Activated naive CD8-positive, alpha-beta T cell treated with anti-CD3 and anti-CD28 coated beads, Interleukin-2, amount 10 ng/mL, durations not matched to agents 7 days and 5 days (primary cell): ENCODE results near the gene DOCK1. TPM values are rescaled to one million over a fixed set of nuclear protein-coding genes. Genes with fewer than 3 reads are reported as not detected.
A peak's percentile ranks its signal among the peaks of the same experiment; 100 is the strongest.

Experiments used
- ATAC-seq: fragments of 150-1000 bp; cut with Tn5 transposase; one replicate; pipeline ENCODE4 v1.10.0; 2021; ENCODE audit warnings: low read depth, moderate library complexity
- POLR2A ChIA-PET: fragments of 350-600 bp; sonication (Branson Sonifier 250); formaldehyde crosslinking; loops from one replicate; lab custom pipeline; 2021; ENCODE audit warnings: antibody characterized with exemption; lab: Charles Lee
- DNase-seq: peaks from one replicate; pipeline ENCODE4 v3.0.0; 2021
- H3K27ac Mint-ChIP-seq: one replicate; pipeline ENCODE4 v1.8.0; 2022; ENCODE audit warnings: mild to moderate bottlenecking, mixed read lengths
- H3K27me3 Mint-ChIP-seq: one replicate; pipeline ENCODE4 v1.8.0; 2022; ENCODE audit warnings: mild to moderate bottlenecking, moderate library complexity, mixed read lengths
- H3K36me3 Mint-ChIP-seq: one replicate; pipeline ENCODE4 v1.8.0; 2021; ENCODE audit warnings: mild to moderate bottlenecking, mixed read lengths
- H3K4me1 Mint-ChIP-seq: one replicate; pipeline ENCODE4 v1.8.0; 2021; ENCODE audit warnings: mixed read lengths
- H3K4me3 Mint-ChIP-seq: one replicate; pipeline ENCODE4 v1.8.0; 2022; ENCODE audit warnings: mild to moderate bottlenecking, moderate library complexity, mixed read lengths
- H3K9me3 Mint-ChIP-seq: one replicate; pipeline ENCODE4 v1.8.0; 2021; ENCODE audit warnings: mixed read lengths
- total RNA-seq, 2 experiments: library from RNA; stranded (reverse); gene quantifications; one replicate each; pipeline ENCODE4 v1.2.3, GENCODE V29; 2021

The DOCK1 gene
- total RNA-seq, 2 experiments from 2014 or later, result 0.06 to 0.14 TPM

DNA sequence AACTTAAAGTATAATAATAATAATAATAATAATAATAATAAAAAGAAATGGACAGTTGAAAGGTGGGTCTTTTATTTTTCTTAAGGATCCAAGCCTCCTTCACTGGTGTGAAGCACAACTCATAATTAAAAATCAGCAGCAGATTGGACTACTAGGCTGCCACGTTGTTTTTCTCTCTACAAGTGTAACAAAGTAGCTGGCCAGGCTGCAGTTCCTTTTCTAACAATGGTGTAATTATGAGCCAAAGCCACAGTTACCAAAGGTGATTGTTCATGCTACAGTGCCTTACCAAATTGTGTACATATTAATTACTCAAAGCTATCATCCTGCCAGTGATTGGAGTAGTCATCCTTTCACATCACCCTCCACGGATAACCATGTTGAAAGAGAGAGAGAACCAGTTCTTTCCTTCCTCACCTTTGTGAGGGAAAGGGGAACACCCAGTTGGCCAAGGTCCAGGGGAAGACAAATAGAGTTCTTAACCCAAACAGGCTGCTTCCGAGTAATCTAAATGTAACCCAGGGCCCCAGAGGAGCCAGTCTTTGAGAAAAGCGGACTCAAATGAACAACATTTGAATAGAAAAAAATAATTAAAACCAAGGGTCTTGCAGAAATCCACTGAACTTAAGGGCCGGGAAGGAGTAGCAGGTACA lies 557.5 kb downstream of the DOCK1 start:
- H3K4me3 Mint-ChIP-seq, result no peak overlapping the region
- no peaks in the 10 kb centered on the region for H3K36me3 Mint-ChIP-seq
- H3K27me3 Mint-ChIP-seq, result no peaks in the 10 kb centered on the region
- no peaks in the 10 kb centered on the region for H3K9me3 Mint-ChIP-seq
- POLR2A ChIA-PET, result no interaction called here
- no peak overlapping the region for H3K27ac Mint-ChIP-seq
- H3K4me1 Mint-ChIP-seq, result no peaks in the 10 kb centered on the region
- no peak for ATAC-seq
- DNase-seq, result no peak

DNA sequence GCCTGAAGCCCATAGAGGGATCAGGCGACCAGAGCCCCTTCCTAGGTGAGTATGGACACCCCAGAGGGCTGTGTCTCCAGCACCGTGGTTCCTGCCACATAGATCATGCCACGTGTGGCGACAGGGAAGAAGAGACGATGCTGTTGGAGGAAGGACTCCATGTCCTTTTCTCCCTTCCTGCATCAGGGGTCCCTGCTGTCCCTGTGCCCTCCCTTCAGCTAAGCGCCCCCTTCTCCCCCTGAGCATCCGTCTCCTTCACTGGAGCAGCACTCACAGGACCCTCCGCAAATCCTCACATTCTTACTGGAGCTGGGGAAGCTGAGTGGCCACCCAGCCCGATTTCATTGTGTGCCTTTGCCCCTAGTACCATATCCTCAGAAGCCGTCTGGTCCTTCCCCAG lies 558.3 kb downstream of the DOCK1 start:
- POLR2A ChIA-PET, result no interaction called here
- Mint-ChIP-seq H3K4me3 (no peak overlapping the region), H3K27ac (peak overlapping the region; percentile 15)

DNA sequence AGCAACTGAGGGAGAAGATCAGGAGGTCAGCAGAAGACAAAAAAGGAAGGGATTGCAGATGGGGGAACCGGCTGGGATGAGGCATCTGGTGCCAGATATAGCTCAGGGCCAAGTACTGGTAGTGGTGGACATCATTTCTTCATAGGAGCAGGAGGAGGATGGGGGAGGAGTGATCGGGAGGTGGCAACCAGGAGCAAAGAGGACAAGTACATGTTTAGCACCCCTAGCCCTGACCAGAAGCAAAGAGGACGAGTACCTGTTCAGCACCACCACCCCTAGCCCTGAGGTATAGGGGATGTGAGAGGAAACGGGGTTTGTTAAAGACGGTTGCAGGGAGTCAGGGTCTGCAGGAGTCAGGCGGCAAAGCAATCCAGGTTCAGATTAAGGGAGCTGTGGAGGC lies 559.3 kb downstream of the DOCK1 start:
- no peak overlapping the region for H3K4me3 Mint-ChIP-seq
- no peak overlapping the region for H3K27ac Mint-ChIP-seq
- ATAC-seq (no peak), DNase-seq (no peak)
- H3K4me1 Mint-ChIP-seq, result no peaks in the 10 kb centered on the region
- POLR2A ChIA-PET, result no interaction called here
- no peaks in the 10 kb centered on the region for H3K9me3 Mint-ChIP-seq
- H3K27me3 Mint-ChIP-seq, result no peaks in the 10 kb centered on the region
- no peaks in the 10 kb centered on the region for H3K36me3 Mint-ChIP-seq

More for the DNA sequence above, 558.3 kb downstream of the DOCK1 start:
- no peak for ATAC-seq
- H3K9me3 Mint-ChIP-seq, result no peaks in the 10 kb centered on the region
- H3K36me3 Mint-ChIP-seq, result no peaks in the 10 kb centered on the region
- no peaks in the 10 kb centered on the region for H3K4me1 Mint-ChIP-seq
- DNase-seq, result no peak
- H3K27me3 Mint-ChIP-seq, result no peaks in the 10 kb centered on the region

DNA sequence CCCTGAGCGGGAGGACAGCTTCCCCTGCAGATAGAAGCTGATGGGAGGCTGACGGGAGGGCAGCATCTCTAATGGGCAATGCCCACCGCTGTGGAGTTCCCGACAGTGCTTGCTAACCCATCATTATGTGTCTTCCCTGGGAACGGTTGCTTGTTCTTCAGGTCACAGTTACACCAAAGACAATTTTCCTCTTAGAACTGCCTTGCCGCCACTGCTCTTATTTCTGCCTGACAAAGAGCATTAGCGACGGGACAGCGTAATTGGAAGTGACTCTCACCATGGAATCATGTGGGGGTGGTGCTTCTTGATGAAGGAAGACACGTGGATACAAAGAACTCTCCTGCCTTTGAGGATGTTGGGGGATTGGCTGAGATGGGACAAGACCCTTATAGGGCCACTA lies 562.6 kb downstream of the DOCK1 start:
- H3K36me3 Mint-ChIP-seq, result no peaks in the 10 kb centered on the region
- H3K4me1 Mint-ChIP-seq, result no peaks in the 10 kb centered on the region
- no peaks in the 10 kb centered on the region for H3K9me3 Mint-ChIP-seq
- H3K4me3 Mint-ChIP-seq, result no peak overlapping the region
- H3K27me3 Mint-ChIP-seq, result no peaks in the 10 kb centered on the region
- no peak overlapping the region for H3K27ac Mint-ChIP-seq
- POLR2A ChIA-PET, result no interaction called here
- ATAC-seq (no peak), DNase-seq (no peak)

DNA sequence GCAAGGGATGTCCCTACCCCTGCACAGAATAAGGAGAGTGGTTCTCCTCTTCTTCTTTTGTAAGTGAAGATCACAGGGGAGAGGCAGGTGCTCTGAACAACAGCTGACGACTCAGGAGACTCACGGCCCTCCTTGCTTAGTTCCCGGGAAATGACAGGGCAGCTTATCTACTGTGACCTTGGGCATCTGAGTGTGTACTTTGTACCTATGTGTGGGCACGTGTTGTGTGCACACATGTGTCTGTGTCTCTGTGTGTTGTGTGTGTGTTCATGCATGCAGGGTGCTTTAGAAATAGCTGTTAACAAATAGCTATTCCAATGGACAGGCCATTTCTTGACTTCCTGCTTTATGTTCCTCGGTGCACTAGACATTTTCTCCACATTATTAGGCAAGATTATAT lies 563.4 kb downstream of the DOCK1 start:
- no peak for DNase-seq
- no peak for ATAC-seq
- Mint-ChIP-seq H3K4me1 (no peaks in the 10 kb centered on the region), H3K27ac (no peak overlapping the region), H3K36me3 (no peaks in the 10 kb centered on the region), H3K9me3 (no peaks in the 10 kb centered on the region), H3K27me3 (no peaks in the 10 kb centered on the region), H3K4me3 (no peak overlapping the region)
- POLR2A ChIA-PET, result no interaction called here

DNA sequence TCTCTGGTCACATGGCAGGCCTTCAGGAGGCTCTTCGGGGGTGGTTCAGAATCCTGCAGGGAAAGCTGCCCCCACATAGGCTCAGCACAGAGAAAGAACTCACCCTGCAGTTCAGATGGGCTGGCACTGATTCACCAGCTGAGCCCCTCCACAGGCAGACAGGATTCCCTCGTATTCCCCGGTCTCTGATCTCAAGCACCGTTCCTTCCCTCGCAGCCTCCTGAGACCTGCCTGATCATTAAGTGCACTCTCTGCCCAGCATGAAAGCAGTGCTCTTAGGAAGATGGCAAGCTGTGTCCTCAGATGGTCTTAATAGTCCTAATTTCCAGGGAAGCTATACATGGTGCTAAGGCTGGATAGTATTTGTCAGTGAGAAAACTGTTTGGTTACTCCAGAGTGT lies 565.7 kb downstream of the DOCK1 start:
- ATAC-seq (no peak), DNase-seq (no peak)
- no peak overlapping the region for H3K27ac Mint-ChIP-seq
- POLR2A ChIA-PET, result no interaction called here
- no peaks in the 10 kb centered on the region for H3K36me3 Mint-ChIP-seq
- H3K27me3 Mint-ChIP-seq, result no peaks in the 10 kb centered on the region
- H3K4me3 Mint-ChIP-seq, result no peak overlapping the region
- no peaks in the 10 kb centered on the region for H3K4me1 Mint-ChIP-seq
- H3K9me3 Mint-ChIP-seq, result no peaks in the 10 kb centered on the region

DNA sequence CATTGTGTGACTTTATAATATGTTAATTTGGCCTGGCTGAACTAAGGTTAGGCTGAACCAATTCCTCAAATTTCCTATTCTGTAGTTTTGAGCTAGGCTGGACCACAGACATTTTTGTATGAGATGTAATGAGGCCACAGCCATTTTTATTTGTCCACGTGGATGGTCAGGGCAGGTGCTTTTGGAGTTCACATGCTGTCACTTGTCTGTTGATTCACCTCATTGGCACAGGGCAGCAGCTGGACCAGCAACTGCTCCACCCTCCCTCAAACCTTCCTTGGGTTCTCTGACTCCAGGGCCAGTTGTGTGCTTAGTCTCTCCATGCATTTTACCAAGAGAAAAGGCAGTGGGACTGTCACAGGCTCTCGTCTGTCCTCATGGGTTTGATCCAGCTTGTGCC lies 567.7 kb downstream of the DOCK1 start:
- Mint-ChIP-seq H3K36me3 (no peaks in the 10 kb centered on the region), H3K4me3 (no peak overlapping the region), H3K27me3 (no peaks in the 10 kb centered on the region), H3K9me3 (no peaks in the 10 kb centered on the region), H3K4me1 (no peaks in the 10 kb centered on the region), H3K27ac (no peak overlapping the region)
- POLR2A ChIA-PET, result no interaction called here
- DNase-seq, result no peak
- ATAC-seq, result no peak

DNA sequence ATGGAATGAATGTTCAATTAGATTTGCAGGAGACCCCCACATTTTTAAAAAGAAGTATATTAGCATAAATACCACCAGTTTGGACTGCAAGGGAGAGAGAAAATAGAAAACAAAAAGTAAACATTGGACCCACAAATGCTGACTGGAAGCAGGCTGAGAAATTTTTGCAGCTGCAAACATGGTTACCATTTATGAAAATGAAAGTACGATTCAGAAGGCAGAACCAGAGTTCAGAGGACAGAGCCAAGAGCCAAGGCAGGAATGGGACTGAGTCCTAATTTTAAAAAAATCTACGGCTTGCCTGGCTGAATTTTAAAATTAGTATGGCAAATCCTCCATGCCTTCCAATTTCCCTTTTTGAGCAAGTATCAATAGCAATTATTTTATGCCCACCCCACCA lies 569.3 kb downstream of the DOCK1 start:
- Mint-ChIP-seq H3K27ac (no peak overlapping the region), H3K36me3 (no peaks in the 10 kb centered on the region), H3K4me1 (no peaks in the 10 kb centered on the region), H3K9me3 (no peaks in the 10 kb centered on the region), H3K27me3 (no peaks in the 10 kb centered on the region), H3K4me3 (no peak overlapping the region)
- ATAC-seq (no peak), DNase-seq (no peak)
- POLR2A ChIA-PET, result no interaction called here

DNA sequence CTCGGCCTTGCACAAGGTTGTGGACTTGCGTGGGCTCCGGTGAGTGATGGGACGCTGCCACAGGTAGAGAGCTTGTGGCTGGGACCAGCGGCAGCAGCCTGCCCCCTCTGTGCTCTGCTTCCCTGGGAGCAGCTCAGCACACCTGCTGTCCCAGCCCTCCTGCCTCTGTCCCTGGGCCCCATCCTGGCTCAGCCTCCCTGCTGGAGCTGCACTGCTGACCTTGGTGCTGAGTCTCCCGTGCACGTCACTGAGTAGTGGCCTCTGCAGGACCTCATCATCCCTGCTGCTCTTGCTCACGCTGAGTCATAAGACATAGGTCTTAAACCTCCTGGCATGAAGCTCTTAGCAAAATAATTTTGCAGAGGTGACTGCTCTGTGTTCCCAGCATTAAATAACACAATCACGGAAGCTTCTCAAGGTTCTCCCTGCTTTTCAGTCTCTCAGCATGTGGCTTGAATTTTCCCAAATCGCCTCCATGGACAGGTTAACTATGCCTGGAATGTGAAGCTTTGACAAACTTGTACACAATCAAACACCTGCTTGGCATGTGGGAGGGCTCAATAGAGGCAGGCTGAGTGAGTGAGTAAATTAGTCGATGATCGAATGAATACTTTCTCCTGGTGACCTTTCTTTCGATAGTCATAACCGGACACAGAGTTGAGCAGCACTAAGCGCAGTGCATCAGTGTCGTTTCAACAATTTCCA lies 580.1 kb downstream of the DOCK1 start:
- H3K4me1 Mint-ChIP-seq, result no peaks in the 10 kb centered on the region
- H3K27me3 Mint-ChIP-seq, result no peaks in the 10 kb centered on the region
- DNase-seq, result no peak
- H3K9me3 Mint-ChIP-seq, result no peaks in the 10 kb centered on the region
- no peak overlapping the region for H3K4me3 Mint-ChIP-seq
- H3K36me3 Mint-ChIP-seq, result no peaks in the 10 kb centered on the region
- ATAC-seq, result no peak
- H3K27ac Mint-ChIP-seq, result no peak overlapping the region
- POLR2A ChIA-PET, result no interaction called here

DNA sequence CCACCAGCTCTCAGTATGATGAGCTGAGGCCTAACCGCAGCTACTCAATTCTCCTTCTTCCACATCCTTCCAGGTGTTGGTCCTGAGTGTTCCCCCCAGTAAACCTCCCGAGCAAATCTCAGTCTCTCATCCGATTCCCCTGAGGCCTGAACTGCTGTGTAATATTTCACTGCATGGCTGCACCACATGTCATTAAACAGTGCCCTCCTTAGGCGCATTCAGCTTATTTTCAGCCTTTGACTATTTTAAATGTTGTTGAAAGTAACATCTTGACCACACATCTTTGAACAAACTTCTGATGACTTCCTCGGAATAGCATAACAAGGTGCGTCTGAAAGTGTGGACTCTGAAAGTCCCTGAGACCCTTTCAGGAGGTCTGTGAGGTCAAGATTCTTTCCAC lies 581.1 kb downstream of the DOCK1 start:
- no peak for ATAC-seq
- no peak for DNase-seq
- POLR2A ChIA-PET, result no interaction called here
- Mint-ChIP-seq H3K27ac (no peak overlapping the region), H3K27me3 (no peaks in the 10 kb centered on the region), H3K4me1 (no peaks in the 10 kb centered on the region), H3K9me3 (no peaks in the 10 kb centered on the region), H3K4me3 (no peak overlapping the region), H3K36me3 (no peaks in the 10 kb centered on the region)

DNA sequence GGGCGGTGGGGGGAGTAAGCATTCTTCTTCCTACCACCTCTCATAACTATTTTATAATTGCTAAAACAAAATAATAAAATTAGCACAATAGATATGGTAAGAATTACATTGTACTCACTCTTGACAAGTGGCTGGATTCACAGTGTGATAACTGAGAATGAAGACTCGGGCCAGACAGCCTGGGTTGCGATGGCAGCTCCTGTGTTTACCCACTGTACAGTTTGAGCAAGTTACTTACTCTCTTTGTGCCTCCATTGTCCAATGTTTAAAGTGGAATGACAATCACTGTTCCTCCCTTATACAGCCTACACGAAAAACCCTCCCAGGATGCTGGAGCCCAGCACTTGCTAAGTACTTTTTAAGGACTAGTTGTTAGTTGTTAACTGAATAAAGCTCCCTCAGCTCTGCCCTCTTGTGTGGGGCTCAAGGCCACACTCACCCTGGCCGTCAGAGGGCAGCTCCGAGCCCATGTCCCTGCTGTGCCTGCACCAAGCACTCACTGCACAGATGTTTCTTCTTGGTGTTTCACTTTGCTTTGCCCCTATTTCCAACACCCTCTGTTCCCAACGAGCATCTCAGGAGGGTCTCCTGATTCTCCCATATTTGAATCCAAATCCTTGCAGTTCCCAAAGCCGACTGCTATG lies 587.5 kb downstream of the DOCK1 start:
- DNase-seq (no peak), ATAC-seq (no peak)
- H3K4me1 Mint-ChIP-seq, result no peaks in the 10 kb centered on the region
- POLR2A ChIA-PET, result no interaction called here
- no peak overlapping the region for H3K4me3 Mint-ChIP-seq
- no peaks in the 10 kb centered on the region for H3K36me3 Mint-ChIP-seq
- H3K9me3 Mint-ChIP-seq, result no peaks in the 10 kb centered on the region
- H3K27me3 Mint-ChIP-seq, result peaks cover 2% of the 10 kb centered on the region
- no peak overlapping the region for H3K27ac Mint-ChIP-seq

DNA sequence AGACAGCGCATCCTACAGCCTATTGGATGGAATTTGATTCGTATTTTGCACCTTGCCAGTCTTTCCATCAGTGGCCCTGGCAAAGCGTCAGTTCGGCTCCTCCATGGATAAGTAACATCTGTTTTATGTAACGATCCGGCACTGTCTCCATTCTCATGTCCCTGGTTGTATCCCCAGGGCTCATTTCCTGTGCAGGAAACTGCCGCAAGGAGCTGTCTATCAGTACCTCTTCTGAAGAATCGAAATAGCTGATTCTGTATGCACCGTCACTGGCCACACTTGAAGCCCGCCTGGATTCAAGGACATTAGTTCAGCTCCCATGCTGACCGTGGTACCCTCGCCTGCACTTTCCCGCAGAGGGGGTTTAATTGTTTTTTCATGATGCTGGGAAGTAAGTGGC lies 590.8 kb downstream of the DOCK1 start:
- DNase-seq (no peak), ATAC-seq (no peak)
- Mint-ChIP-seq H3K27ac (no peak overlapping the region), H3K4me1 (no peaks in the 10 kb centered on the region), H3K36me3 (no peaks in the 10 kb centered on the region), H3K27me3 (peaks cover 2% of the 10 kb centered on the region), H3K4me3 (no peak overlapping the region), H3K9me3 (no peaks in the 10 kb centered on the region)
- POLR2A ChIA-PET, result no interaction called here

DNA sequence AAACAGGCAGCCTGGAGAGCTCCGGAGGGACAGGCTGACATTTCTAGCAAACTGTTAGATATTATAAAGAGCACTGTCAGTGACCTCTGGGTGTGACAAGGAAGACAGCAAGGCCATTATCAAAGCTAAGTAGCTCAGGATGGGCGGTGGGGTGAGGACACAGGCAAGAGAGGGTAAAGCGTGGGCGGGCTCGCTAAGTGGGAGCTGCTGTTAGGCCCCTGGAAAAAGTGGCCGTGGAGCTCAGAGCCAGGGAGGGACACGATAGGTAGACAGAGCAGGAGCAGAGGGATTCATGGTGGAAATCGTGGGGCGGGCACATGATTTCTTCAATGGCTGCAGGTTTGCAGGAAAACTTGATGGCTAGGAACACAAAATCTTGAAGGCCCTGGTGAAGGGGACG lies 592.5 kb downstream of the DOCK1 start:
- Mint-ChIP-seq H3K9me3 (no peaks in the 10 kb centered on the region), H3K36me3 (no peaks in the 10 kb centered on the region), H3K4me3 (no peak overlapping the region)

DNA sequence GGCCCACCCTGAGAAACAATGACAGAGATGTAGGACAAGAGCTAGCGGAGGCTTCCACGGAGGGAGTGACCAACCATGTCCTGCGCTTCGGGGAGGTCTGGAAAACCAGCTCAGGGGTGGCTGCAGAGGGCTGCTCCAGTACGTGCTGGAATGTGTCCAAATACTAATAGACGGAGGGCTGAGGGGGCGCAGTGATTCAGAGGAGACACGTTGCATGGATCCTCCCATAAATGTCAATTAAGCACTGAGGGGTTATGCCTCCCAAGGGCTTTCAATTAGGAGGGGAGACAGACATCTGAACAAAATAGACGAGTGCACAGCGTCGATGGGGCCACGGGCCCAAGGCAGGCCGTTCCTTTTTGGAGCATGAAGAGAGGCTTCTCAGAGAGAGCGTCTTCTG lies 592.9 kb downstream of the DOCK1 start:
- H3K4me1 Mint-ChIP-seq, result no peaks in the 10 kb centered on the region
- no peak for DNase-seq
- POLR2A ChIA-PET, result no interaction called here
- no peaks in the 10 kb centered on the region for H3K36me3 Mint-ChIP-seq
- no peaks in the 10 kb centered on the region for H3K9me3 Mint-ChIP-seq
- peaks cover 2% of the 10 kb centered on the region for H3K27me3 Mint-ChIP-seq
- H3K27ac Mint-ChIP-seq, result no peak overlapping the region
- no peak overlapping the region for H3K4me3 Mint-ChIP-seq
- ATAC-seq, result no peak

More for the DNA sequence above, 592.5 kb downstream of the DOCK1 start:
- POLR2A ChIA-PET, result no interaction called here
- Mint-ChIP-seq H3K4me1 (no peaks in the 10 kb centered on the region), H3K27ac (no peak overlapping the region), H3K27me3 (peaks cover 2% of the 10 kb centered on the region)
- DNase-seq (no peak), ATAC-seq (no peak)
